Neural progenitor cell (in vitro differentiated cells): ENCODE measurements around the gene NRSN2. TPM values are rescaled to one million over a fixed set of nuclear protein-coding genes. Genes with fewer than 3 reads are reported as not detected.

Experiments used
- DNase-seq: peaks from one replicate; pipeline ENCODE4 v3.0.0-alpha.2; 2016; ENCODE audit warnings: low spot score
- H2AFZ ChIP-seq: fragments of 200-600 bp; sonication (generic); replicated peaks from 2 replicates; pipeline ENCODE4 v1.6.1; 2016; ENCODE audit warnings: antibody characterized with exemption
- H3F3A ChIP-seq: fragments of 200-600 bp; sonication (generic); 2 replicates; pipeline ENCODE4 v1.6.1; 2016; ENCODE audit warnings: antibody characterized with exemption, low read depth
- H3K27ac ChIP-seq: fragments of 200-600 bp; sonication (generic); 2 replicates; pipeline ENCODE4 v1.5.1; 2016; ENCODE audit warnings: mild to moderate bottlenecking
- H3K27me3 ChIP-seq: fragments of 200-600 bp; sonication (generic); 2 replicates; pipeline ENCODE4 v1.6.1; 2016; ENCODE audit warnings: mild to moderate bottlenecking, moderate library complexity
- H3K36me3 ChIP-seq: fragments of 200-600 bp; sonication (generic); 2 replicates; pipeline ENCODE4 v1.5.1; 2016
- H3K4me1 ChIP-seq: fragments of 200-600 bp; sonication (generic); 2 replicates; pipeline ENCODE4 v1.6.1; 2016; ENCODE audit warnings: mixed run types
- H3K4me2 ChIP-seq: fragments of 200-600 bp; sonication (generic); 2 replicates; pipeline ENCODE4 v1.6.1; 2016
- H3K4me3 ChIP-seq: fragments of 200-600 bp; sonication (generic); 2 replicates; pipeline ENCODE4 v1.5.1; 2016
- H3K79me2 ChIP-seq: fragments of 200-600 bp; sonication (generic); 2 replicates; pipeline ENCODE4 v1.6.1; 2016; ENCODE audit warnings: low read depth
- H3K9ac ChIP-seq: fragments of 200-600 bp; sonication (generic); 2 replicates; pipeline ENCODE4 v1.6.1; 2016
- H3K9me3 ChIP-seq: fragments of 200-600 bp; sonication (generic); 2 replicates; pipeline ENCODE4 v1.5.1; 2016; ENCODE audit warnings: low read depth
- H4K20me1 ChIP-seq: fragments of 200-600 bp; sonication (generic); 2 replicates; pipeline ENCODE4 v1.6.1; 2016; ENCODE audit warnings: low read depth
- H3K27ac Mint-ChIP-seq: 3 replicates; pipeline ENCODE4 v1.8.0; 2021; ENCODE audit warnings: mixed read lengths
- H3K27me3 Mint-ChIP-seq: 2 replicates; pipeline ENCODE4 v1.8.0; 2022; ENCODE audit warnings: low read depth, mild to moderate bottlenecking, inconsistent platforms, moderate library complexity, mixed read lengths; ENCODE audit not compliant: insufficient read depth
- H3K36me3 Mint-ChIP-seq: 3 replicates; pipeline ENCODE4 v1.8.0; 2021; ENCODE audit warnings: mixed read lengths
- H3K4me1 Mint-ChIP-seq: 3 replicates; pipeline ENCODE4 v1.8.0; 2021; ENCODE audit warnings: mixed read lengths
- H3K4me3 Mint-ChIP-seq: 3 replicates; pipeline ENCODE4 v1.8.0; 2021; ENCODE audit warnings: mild to moderate bottlenecking, moderate library complexity, mixed read lengths
- H3K9me3 Mint-ChIP-seq: 3 replicates; pipeline ENCODE4 v1.8.0; 2020; ENCODE audit warnings: mixed read lengths
- EZH2 ChIP-seq: fragments of 200-600 bp; sonication (generic); IDR thresholded peaks from 2 replicates; pipeline ENCODE4 v1.6.1; 2017; ENCODE audit warnings: antibody characterized with exemption, mild to moderate bottlenecking, moderate library complexity
- EZH2phosphoT487 ChIP-seq: fragments of 200-600 bp; sonication (generic); IDR thresholded peaks from 2 replicates; pipeline ENCODE4 v1.6.1; 2017; ENCODE audit warnings: antibody characterized with exemption
- total RNA-seq: library from RNA; depleted of rRNA; stranded (reverse); fragments of >200 nt; gene quantifications from 2 replicates; pipeline ENCODE4 v1.2.3, GENCODE V29; 2015; ENCODE audit warnings: low replicate concordance
- TF ChIP-seq, protein P1 (sequence below): fragments of 200-600 bp; sonication (generic); IDR thresholded peaks from 2 replicates; pipeline ENCODE4 v1.5.1; 2017; ENCODE audit warnings: antibody characterized with exemption, mild to moderate bottlenecking

The NRSN2 gene
- total RNA-seq, 1 donor from 2014 or later = 8.8 TPM

GRCh38 chr20:362271-363254, 15.7 kb downstream of the NRSN2 start:
- Histone ChIP-seq H3K27me3 (no peaks in the 10 kb centered on the region), H3K9me3 (no peaks in the 10 kb centered on the region), H3K79me2 (no peaks in the 10 kb centered on the region), H3K4me3 (no peak overlapping the region), H3K4me2 (no peak overlapping the region), H3F3A (no peaks in the 10 kb centered on the region), H3K9ac (no peak overlapping the region), H3K36me3 (no peaks in the 10 kb centered on the region), H3K4me1 (no peaks in the 10 kb centered on the region), H3K27ac (no peak overlapping the region), H4K20me1 (no peaks in the 10 kb centered on the region), H2AFZ (no peak overlapping the region)
- H3K4me1 Mint-ChIP-seq = peaks cover 20% of the 10 kb centered on the region
- no peak for DNase-seq
- no peak overlapping the region for H3K27ac Mint-ChIP-seq
- H3K36me3 Mint-ChIP-seq = no peaks in the 10 kb centered on the region
- H3K4me3 Mint-ChIP-seq = no peak overlapping the region
- peaks cover 5% of the 10 kb centered on the region for H3K27me3 Mint-ChIP-seq
- H3K9me3 Mint-ChIP-seq = no peaks in the 10 kb centered on the region
- TF ChIP-seq, protein P1, sequence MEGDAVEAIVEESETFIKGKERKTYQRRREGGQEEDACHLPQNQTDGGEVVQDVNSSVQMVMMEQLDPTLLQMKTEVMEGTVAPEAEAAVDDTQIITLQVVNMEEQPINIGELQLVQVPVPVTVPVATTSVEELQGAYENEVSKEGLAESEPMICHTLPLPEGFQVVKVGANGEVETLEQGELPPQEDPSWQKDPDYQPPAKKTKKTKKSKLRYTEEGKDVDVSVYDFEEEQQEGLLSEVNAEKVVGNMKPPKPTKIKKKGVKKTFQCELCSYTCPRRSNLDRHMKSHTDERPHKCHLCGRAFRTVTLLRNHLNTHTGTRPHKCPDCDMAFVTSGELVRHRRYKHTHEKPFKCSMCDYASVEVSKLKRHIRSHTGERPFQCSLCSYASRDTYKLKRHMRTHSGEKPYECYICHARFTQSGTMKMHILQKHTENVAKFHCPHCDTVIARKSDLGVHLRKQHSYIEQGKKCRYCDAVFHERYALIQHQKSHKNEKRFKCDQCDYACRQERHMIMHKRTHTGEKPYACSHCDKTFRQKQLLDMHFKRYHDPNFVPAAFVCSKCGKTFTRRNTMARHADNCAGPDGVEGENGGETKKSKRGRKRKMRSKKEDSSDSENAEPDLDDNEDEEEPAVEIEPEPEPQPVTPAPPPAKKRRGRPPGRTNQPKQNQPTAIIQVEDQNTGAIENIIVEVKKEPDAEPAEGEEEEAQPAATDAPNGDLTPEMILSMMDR = peak; percentile 12
- no peak for TF ChIP-seq EZH2phosphoT487

GRCh38 chr20:363319-364078, 16.6 kb downstream of the NRSN2 start:
- Histone ChIP-seq H3K4me3 (no peak overlapping the region), H3K27me3 (no peaks in the 10 kb centered on the region), H3K27ac (no peak overlapping the region), H4K20me1 (no peaks in the 10 kb centered on the region), H3K9me3 (no peaks in the 10 kb centered on the region), H3K9ac (no peak overlapping the region), H3K4me2 (no peak overlapping the region), H3K4me1 (no peaks in the 10 kb centered on the region), H3K36me3 (no peaks in the 10 kb centered on the region), H2AFZ (no peak overlapping the region), H3F3A (no peaks in the 10 kb centered on the region), H3K79me2 (no peaks in the 10 kb centered on the region)
- Mint-ChIP-seq H3K27ac (no peak overlapping the region), H3K9me3 (no peaks in the 10 kb centered on the region), H3K4me3 (no peak overlapping the region), H3K4me1 (peaks cover 20% of the 10 kb centered on the region), H3K36me3 (no peaks in the 10 kb centered on the region), H3K27me3 (peaks cover 5% of the 10 kb centered on the region)
- TF ChIP-seq EZH2 (no peak), EZH2phosphoT487 (no peak)
- TF ChIP-seq, protein P1 = no peak
- DNase-seq = no peak

GRCh38 chr20:364905-365794, 18.2 kb downstream of the NRSN2 start:
- peaks cover 3% of the 10 kb centered on the region for H3K9me3 Mint-ChIP-seq
- Histone ChIP-seq H4K20me1 (no peaks in the 10 kb centered on the region), H3K36me3 (no peaks in the 10 kb centered on the region), H3K4me1 (no peaks in the 10 kb centered on the region), H2AFZ (no peak overlapping the region), H3K4me3 (no peak overlapping the region), H3K4me2 (no peak overlapping the region), H3K27ac (no peak overlapping the region), H3K79me2 (no peaks in the 10 kb centered on the region), H3K9me3 (no peaks in the 10 kb centered on the region), H3K9ac (no peak overlapping the region), H3F3A (no peaks in the 10 kb centered on the region), H3K27me3 (no peaks in the 10 kb centered on the region)
- no peak for DNase-seq
- peaks cover 22% of the 10 kb centered on the region for H3K4me1 Mint-ChIP-seq
- TF ChIP-seq, protein P1 = no peak
- TF ChIP-seq EZH2phosphoT487 (no peak), EZH2 (no peak)
- H3K27me3 Mint-ChIP-seq = peaks cover 10% of the 10 kb centered on the region
- H3K36me3 Mint-ChIP-seq = no peaks in the 10 kb centered on the region
- no peak overlapping the region for H3K4me3 Mint-ChIP-seq
- peak overlapping the region; percentile 15 for H3K27ac Mint-ChIP-seq
